GM18520 (cell line): ENCODE measurements around the gene ZBTB39.
"Not testable (repeated sequence)": the region's sequence is repeated elsewhere in the genome, so short reads cannot be mapped to it uniquely, and the experiment has no call there.

Source experiments
- ATAC-seq: cut with Tn5 transposase; IDR thresholded peaks from one replicate; pipeline ENCODE4 v1.9.1; 2021; ENCODE audit not compliant: unreplicated experiment

ZBTB39 gene

GRCh38 chr12:56983386-56983785 lies 23.0 kb downstream of the ZBTB39 start:
- no peak for ATAC-seq

GRCh38 chr12:56982578-56983236 lies 23.6 kb downstream of the ZBTB39 start:
- ATAC-seq, result not testable (repeated sequence)

- ATAC-seq, result no peak
Observed at GRCh38 chr12:56980941-56981530, 25.3 kb downstream of the ZBTB39 start.

- ATAC-seq, result no peak
Observed at GRCh38 chr12:56980268-56980667, 26.1 kb downstream of the ZBTB39 start.

GRCh38 chr12:56979628-56980027 lies 26.7 kb downstream of the ZBTB39 start:
- no peak for ATAC-seq

GRCh38 chr12:56978397-56979138 lies 27.8 kb downstream of the ZBTB39 start:
- ATAC-seq, result no peak

GRCh38 chr12:56977361-56977760 lies 29.0 kb downstream of the ZBTB39 start:
- not testable (repeated sequence) for ATAC-seq

- not testable (repeated sequence) for ATAC-seq
Observed at GRCh38 chr12:56974224-56974623, 32.1 kb downstream of the ZBTB39 start.

GRCh38 chr12:56968910-56969309 lies 37.4 kb downstream of the ZBTB39 start:
- not testable (repeated sequence) for ATAC-seq

GRCh38 chr12:56965997-56966642 lies 40.2 kb downstream of the ZBTB39 start:
- ATAC-seq, result not testable (repeated sequence)

GRCh38 chr12:56965124-56965523 lies 41.2 kb downstream of the ZBTB39 start:
- ATAC-seq, result not testable (repeated sequence)

- ATAC-seq, result not testable (repeated sequence)
Observed at GRCh38 chr12:56963557-56963956, 42.8 kb downstream of the ZBTB39 start.

GRCh38 chr12:56962247-56962646 lies 44.1 kb downstream of the ZBTB39 start:
- ATAC-seq, result not testable (repeated sequence)

- no peak for ATAC-seq
Observed at GRCh38 chr12:56958422-56958821, 47.9 kb downstream of the ZBTB39 start.

GRCh38 chr12:56957229-56958052 lies 48.9 kb downstream of the ZBTB39 start, which contains the start of gene RDH16:
TSS of gene RDH16 (minus strand) at chr12:56957608. CDS start at chr12:56957462, 146 bp downstream.
- ATAC-seq, result no peak

- ATAC-seq, result no peak
Observed at GRCh38 chr12:56955631-56956256, 50.6 kb downstream of the ZBTB39 start.

- ATAC-seq, result no peak
Observed at GRCh38 chr12:56954958-56955355, 51.4 kb downstream of the ZBTB39 start.

GRCh38 chr12:56954057-56954957 lies 52.0 kb downstream of the ZBTB39 start:
- no peak for ATAC-seq

- ATAC-seq, result no peak
Observed at GRCh38 chr12:56953314-56953713, 53.0 kb downstream of the ZBTB39 start.
